Subcutaneous adipose tissue (tissue), 4 donors: ENCODE results near the gene NLGN1. TPM values are rescaled to one million over a fixed set of nuclear protein-coding genes. Genes with fewer than 3 reads are reported as not detected.

ENCODE experiments used
- CTCF ChIP-seq: fragments of 450-650 bp; IDR thresholded peaks from one replicate; pipeline ENCODE4 v1.5.1; 2016; ENCODE audit warnings: low read depth, mild to moderate bottlenecking, control low read depth, antibody characterized with exemption, moderate library complexity
- total RNA-seq, 4 donors: library from RNA; depleted of rRNA; stranded (reverse); fragments of >200 nt; gene quantifications; one replicate each; pipeline ENCODE4 v1.1.0, GENCODE V29; 2016

NLGN1 gene
- total RNA-seq, 4 donors from 2014 or later: 5.1 to 16.5 (median 7.9) TPM

DNA sequence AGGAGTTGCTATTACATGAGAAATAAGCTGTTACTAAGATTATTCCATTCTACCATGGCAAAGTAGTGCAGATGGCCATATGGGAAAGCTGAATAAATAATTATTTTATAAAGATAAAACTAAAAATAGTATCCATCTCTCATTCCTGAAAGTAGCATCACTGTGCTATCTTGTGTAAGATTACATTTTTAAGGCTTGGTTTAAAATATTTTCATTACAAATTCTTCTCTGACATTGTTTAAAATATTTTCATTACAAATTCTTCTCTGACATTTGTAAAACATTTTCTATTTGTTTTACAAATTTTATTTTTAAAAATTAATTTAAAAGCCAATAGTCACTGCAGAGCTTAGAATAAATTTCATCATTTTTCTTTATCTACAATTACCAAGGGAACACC, 796.1 kb downstream of the NLGN1 start:
- no peak for TF ChIP-seq CTCF

- no peak for TF ChIP-seq CTCF
Observed at GRCh38 chr3:174197416-174197815, 799.9 kb downstream of the NLGN1 start.

DNA sequence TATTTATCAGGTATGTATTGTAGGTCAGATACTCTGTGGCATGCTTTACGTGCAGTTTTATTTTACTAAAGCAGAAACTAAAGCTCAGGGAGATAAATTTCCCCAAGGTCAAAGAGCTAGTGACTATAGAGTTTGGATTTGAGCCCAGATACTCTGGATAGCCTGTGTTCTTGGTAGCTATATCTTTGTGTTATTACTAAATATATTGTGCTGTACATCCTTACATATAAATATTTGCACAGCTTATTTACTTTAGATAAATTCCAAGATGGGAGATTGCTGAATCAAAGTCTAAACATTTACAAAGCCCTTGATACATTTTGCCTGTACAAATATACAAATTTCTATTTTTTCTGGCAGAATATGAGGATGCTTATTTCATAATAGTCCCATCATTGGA, 800.7 kb downstream of the NLGN1 start:
- no peak for TF ChIP-seq CTCF

GRCh38 chr3:174199696-174200095, 802.2 kb downstream of the NLGN1 start:
- TF ChIP-seq CTCF: no peak

GRCh38 chr3:174202116-174202515, 804.6 kb downstream of the NLGN1 start:
- no peak for TF ChIP-seq CTCF

- TF ChIP-seq CTCF: no peak
Observed at GRCh38 chr3:174202561-174202960, 805.0 kb downstream of the NLGN1 start.

- no peak for TF ChIP-seq CTCF
Observed at GRCh38 chr3:174204765-174205164, 807.2 kb downstream of the NLGN1 start.

DNA sequence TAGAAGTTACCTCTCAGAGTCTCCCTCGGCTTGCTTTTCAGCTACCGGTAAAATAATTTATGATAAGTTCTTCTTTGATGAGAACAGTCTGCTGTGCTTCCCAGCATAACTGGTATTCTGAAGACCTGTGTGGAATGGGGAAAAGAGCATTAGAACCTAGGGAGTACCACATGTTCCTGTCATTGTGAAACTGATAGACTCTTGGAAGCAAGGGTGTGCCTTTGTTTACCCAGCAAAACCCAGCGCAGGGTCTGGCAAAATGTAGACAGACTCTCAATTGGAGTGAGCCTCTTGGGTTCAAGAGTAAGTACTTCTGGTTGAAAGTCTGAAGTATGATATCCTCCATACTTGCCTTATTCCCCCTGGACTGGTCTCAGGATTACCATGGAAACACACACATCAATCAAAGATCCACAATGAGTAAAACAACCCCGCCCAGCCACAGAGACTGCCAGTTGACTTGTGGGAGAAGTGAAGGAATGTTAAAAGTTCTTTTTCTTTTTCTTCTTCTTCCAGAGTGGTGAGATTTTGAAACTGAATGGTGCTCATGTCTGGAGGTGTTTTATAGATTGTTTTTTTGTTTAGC, 809.2 kb downstream of the NLGN1 start:
- TF ChIP-seq CTCF: no peak
